Panc1 (cell line): ENCODE results near the gene RNF144A. TPM values are rescaled to one million over a fixed set of nuclear protein-coding genes. Genes with fewer than 3 reads are reported as not detected.

Source experiments
- ATAC-seq: fragments of 200-7000 bp; cut with Tn5 transposase; 2 replicates; pipeline ENCODE4 v1.9.1; 2020; ENCODE audit warnings: mild to moderate bottlenecking, moderate library complexity
- BruUV-seq: library from RNA; stranded (reverse); fragments of 400-500 nt; replicated peaks from 2 replicates; lab custom pipeline; 2021; lab: Mats Ljungman, UMichigan
- CTCF ChIA-PET: fragments of 300-600 bp; sonication (Branson Sonifier 250); formaldehyde crosslinking; loops from one replicate; lab custom pipeline; 2022; ENCODE audit warnings: antibody characterized with exemption; lab: Charles Lee
- POLR2A ChIA-PET: fragments of 300-600 bp; sonication (Branson Sonifier 250); formaldehyde crosslinking; loops from one replicate; lab custom pipeline; 2022; ENCODE audit warnings: antibody characterized with exemption; lab: Charles Lee
- DNase-seq: peaks from one replicate; pipeline ENCODE4 v3.0.0-alpha.2; 2010; ENCODE audit warnings: low read depth, low spot score
- H3K27ac ChIP-seq: 2 replicates; pipeline ENCODE4 v1.5.1; 2011; ENCODE audit warnings: mild to moderate bottlenecking, low read length, inconsistent platforms
- H3K27me3 ChIP-seq: fragments of 200-500 bp; sonication (Bioruptor generic); 2 replicates; pipeline ENCODE4 v1.6.0; 2014; ENCODE audit warnings: low read length, inconsistent platforms; ENCODE audit not compliant: control insufficient read depth, insufficient read depth
- H3K36me3 ChIP-seq: fragments of 200-500 bp; sonication (Bioruptor generic); 2 replicates; pipeline ENCODE4 v1.5.1; 2014; ENCODE audit warnings: inconsistent platforms, mild to moderate bottlenecking, low read length, moderate library complexity; ENCODE audit not compliant: control insufficient read depth, insufficient read depth
- H3K4me1 ChIP-seq: 2 replicates; pipeline ENCODE4 v1.5.1; 2011; ENCODE audit warnings: inconsistent platforms, mild to moderate bottlenecking, low read length, moderate library complexity; ENCODE audit not compliant: control insufficient read depth, insufficient read depth
- H3K4me3 ChIP-seq, 2 experiments: 2 replicates each; pipeline ENCODE4 v1.5.1; 2011 to 2012; ENCODE audit warnings: low read depth in 2 of 2, low read length in 2 of 2, mild to moderate bottlenecking in 2 of 2, inconsistent platforms in 1 of 2, moderate library complexity in 1 of 2
- H3K9me3 ChIP-seq: fragments of 200-500 bp; sonication (Bioruptor generic); 2 replicates; pipeline ENCODE4 v1.5.1; 2014; ENCODE audit warnings: low read depth, mild to moderate bottlenecking, inconsistent platforms, low read length, moderate library complexity; ENCODE audit not compliant: control insufficient read depth, insufficient read depth
- POLR2AphosphoS5 ChIP-seq: IDR thresholded peaks from 2 replicates; pipeline ENCODE4 v1.6.1; 2012; ENCODE audit warnings: mild to moderate bottlenecking, low read depth, low read length, moderate library complexity
- REST ChIP-seq, 2 experiments: IDR thresholded peaks; 2 replicates each; pipeline ENCODE4 v1.6.1; 2011 to 2012; ENCODE audit warnings: low read depth in 2 of 2, control low read depth in 1 of 2, low read length in 1 of 2, mild to moderate bottlenecking in 1 of 2, moderate library complexity in 1 of 2; ENCODE audit not compliant: insufficient read depth in 1 of 2
- SIN3A ChIP-seq: IDR thresholded peaks from 2 replicates; pipeline ENCODE4 v1.6.1; 2012; ENCODE audit warnings: low read depth, mild to moderate bottlenecking, low read length, moderate library complexity, borderline replicate concordance; ENCODE audit not compliant: insufficient read depth
- TCF7L2 ChIP-seq: IDR thresholded peaks from 2 replicates; pipeline ENCODE4 v1.6.1; 2011; ENCODE audit warnings: mild to moderate bottlenecking, low read depth, low read length, inconsistent platforms
- in situ Hi-C: cut with HindIII; loops from 2 replicates; pipeline ENCODE4 v1.10.0; 2016; ENCODE audit warnings: low sequenced_read_pairs, low pct_unique_long_range_greater_than_20kb
- intact Hi-C: fragments of 100-400 bp; cut with micrococcal nuclease; formaldehyde crosslinking; loops from one replicate; pipeline ENCODE4 v1.10.0; 2022; ENCODE audit not compliant: unreplicated experiment
- total RNA-seq: library from RNA; stranded (reverse); gene quantifications from one replicate; pipeline ENCODE4 v1.2.1, GENCODE V29; 2021; ENCODE audit not compliant: unreplicated experiment
- TF ChIP-seq, protein P1 (sequence below): fragments of 450-650 bp; IDR thresholded peaks from 2 replicates; pipeline ENCODE4 v1.5.1; 2017; ENCODE audit warnings: mild to moderate bottlenecking

RNF144A gene
- total RNA-seq, 1 experiment from 2014 or later: 5.4 TPM

DNA sequence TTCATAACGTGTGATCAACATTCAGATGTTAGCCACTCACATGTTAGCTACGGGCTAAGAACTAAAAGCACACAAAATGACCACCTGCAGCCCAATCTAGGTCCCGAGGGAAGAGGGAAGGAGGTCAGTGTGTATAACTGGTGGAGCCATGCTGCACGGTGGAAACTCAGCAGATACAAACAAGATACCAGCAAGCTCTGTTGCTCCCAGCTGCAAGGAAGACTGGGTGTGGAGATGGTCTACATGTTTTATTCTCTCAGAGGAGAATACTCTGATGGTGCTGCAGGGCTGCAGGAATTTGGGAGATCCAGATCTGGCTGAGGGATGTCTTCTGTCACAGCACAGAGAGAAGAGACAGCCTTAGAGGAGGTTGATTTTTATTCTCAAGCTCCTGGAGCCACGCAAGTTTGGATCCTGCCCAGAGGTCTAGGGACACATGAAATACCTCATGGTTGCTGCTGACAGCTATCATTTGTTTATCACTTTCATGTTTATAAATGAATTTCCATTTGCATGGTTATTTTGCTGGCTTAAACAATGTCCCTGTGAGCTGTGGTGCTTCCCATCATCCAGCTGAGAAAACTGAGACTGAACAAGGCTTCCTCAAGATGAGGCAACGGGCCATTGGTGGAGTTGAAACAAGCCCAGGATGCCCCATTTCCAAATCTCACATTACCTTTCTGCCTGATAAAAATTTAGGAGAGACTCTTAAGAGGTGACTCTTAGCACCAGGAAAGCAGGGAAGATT lies 30.9 kb downstream of the RNF144A start:
- intact Hi-C loops: no loop called here

DNA sequence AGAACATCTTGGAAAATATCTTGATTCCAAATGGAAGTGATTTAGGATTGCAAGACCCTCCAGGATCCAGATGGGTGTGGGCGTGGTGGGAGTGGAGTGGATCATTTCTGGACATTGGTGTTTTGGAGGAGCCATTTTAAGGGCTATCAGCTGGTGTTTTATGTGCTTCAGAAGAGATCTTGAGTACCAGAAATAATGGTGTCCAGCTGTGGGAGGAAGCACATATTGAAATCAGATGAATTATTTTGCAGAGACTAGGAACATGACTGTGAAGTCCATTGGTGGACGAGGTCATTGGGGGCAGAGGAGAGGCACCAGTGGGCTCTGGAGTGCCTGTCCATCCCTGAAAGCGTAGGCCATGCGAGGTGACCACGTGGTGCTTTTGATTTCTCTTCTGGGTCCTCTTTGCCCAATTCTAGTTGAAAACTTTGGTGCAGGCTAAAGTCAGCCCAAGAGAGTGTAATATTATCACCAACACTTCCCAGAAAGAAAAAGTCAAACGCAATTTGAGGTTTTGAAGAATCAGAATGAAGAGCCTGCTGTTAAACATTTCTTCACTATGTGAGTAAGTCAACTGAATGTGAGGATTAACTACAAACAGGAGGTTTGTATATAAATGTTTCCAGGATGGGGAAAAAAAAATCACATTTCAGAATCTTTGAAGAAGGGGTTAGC lies 31.6 kb downstream of the RNF144A start:
- ChIA-PET CTCF (no interaction called here), POLR2A (no interaction called here)
- no TSS peak for BruUV-seq
- intact Hi-C loops: no loop called here
- Histone ChIP-seq H3K36me3 (no peaks in the 10 kb centered on the region; the same call in 1 of the 2 replicates), H3K27me3 (no peaks in the 10 kb centered on the region), H3K4me1 (no peaks in the 10 kb centered on the region), H3K4me3 (no peak overlapping the region), H3K27ac (no peak overlapping the region), H3K9me3 (no peaks in the 10 kb centered on the region)
- TF ChIP-seq SIN3A (no peak), REST (IDR thresholded peaks at IDR 0.05; ENCODE audit: insufficient read depth in 1 of 2, low read depth in 2 of 2, low read length in 1 of 2) (no peak), TCF7L2 (no peak), POLR2AphosphoS5 (no peak)
- TF ChIP-seq, protein P1, sequence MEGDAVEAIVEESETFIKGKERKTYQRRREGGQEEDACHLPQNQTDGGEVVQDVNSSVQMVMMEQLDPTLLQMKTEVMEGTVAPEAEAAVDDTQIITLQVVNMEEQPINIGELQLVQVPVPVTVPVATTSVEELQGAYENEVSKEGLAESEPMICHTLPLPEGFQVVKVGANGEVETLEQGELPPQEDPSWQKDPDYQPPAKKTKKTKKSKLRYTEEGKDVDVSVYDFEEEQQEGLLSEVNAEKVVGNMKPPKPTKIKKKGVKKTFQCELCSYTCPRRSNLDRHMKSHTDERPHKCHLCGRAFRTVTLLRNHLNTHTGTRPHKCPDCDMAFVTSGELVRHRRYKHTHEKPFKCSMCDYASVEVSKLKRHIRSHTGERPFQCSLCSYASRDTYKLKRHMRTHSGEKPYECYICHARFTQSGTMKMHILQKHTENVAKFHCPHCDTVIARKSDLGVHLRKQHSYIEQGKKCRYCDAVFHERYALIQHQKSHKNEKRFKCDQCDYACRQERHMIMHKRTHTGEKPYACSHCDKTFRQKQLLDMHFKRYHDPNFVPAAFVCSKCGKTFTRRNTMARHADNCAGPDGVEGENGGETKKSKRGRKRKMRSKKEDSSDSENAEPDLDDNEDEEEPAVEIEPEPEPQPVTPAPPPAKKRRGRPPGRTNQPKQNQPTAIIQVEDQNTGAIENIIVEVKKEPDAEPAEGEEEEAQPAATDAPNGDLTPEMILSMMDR: no peak
- ATAC-seq (no peak), DNase-seq (no peak)
- in situ Hi-C loops: no loop called here

More for the DNA sequence above, 30.9 kb downstream of the RNF144A start:
- H3K4me3 ChIP-seq: no peak overlapping the region
- ChIA-PET POLR2A (no interaction called here), CTCF (no interaction called here)
- in situ Hi-C loops: no loop called here
- no TSS peak for BruUV-seq
- H3K4me1 ChIP-seq: no peaks in the 10 kb centered on the region
- no peak overlapping the region for H3K27ac ChIP-seq
- TF ChIP-seq REST (IDR thresholded peaks at IDR 0.05; ENCODE audit: insufficient read depth in 1 of 2, low read depth in 2 of 2, low read length in 1 of 2) (no peak), TCF7L2 (no peak), POLR2AphosphoS5 (no peak), SIN3A (no peak)
- TF ChIP-seq, protein P1: no peak
- no peak for ATAC-seq
- H3K27me3 ChIP-seq: no peaks in the 10 kb centered on the region
- H3K9me3 ChIP-seq: no peaks in the 10 kb centered on the region
- H3K36me3 ChIP-seq: no peaks in the 10 kb centered on the region
- DNase-seq: no peak
